ENCODE data around the gene C19orf38.
"Not testable (repeated sequence)": the region's sequence is repeated elsewhere in the genome, so short reads cannot be mapped to it uniquely, and the experiment has no call there.

The C19orf38 gene

DNA sequence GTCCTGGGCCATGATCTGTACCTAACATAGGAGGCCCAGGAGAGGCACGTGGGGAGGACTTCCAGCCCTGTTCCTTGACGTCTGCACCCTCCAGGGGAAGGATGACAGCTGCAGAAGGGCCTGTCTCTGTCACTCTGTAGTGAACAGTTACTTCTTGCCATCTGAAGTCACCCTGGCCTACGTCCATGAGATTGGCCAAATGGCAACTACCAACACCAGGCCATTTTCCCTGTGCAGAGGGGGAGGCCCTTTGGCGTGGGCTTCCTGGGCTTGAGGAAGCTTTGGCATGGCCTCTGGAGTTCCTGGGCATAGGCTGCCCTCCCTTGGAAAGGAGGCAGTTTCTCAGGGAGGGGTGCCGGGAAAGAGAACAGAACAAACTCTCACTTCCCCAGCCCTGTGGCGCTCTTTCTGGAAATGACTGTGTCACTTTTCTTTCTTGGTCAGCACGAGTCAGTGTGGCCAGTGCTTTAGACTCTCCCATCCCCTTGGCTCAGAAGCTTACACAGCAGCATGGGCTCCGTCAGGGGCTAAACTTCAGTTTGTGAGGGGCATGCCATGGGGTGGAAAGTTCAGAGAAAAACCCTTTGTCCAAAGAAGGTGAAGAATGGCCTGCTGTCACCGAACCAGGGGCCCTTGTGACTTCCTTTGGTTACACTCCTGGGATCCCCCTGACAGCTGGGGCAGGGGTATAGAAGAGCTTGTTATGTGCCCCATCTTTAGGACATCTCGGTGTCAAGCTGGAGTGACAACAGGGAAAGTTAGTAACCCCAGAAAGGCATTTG lies 28.4 kb downstream of the C19orf38 start:
- DNase-seq (ENCODE audit: low read depth), result no peak

DNA sequence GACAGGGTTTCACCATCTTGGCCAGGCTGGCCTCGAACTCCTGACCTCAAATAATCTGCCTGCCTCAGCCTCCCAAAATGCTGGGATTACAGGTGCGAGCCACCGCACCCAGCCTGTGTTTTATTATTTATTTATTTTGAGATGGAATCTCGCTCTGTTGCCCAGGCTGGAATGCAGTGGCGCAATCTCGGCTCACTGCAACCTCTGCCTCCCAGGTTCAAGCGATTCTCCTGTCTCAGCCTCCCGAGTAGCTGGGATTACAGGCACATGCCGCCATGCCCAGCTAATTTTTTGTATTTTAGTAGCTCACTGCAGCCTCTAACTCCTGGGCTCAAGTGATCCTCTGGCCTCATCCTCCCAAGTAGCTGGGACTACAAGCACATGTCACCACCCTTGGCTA lies 29.4 kb downstream of the C19orf38 start:
- DNase-seq (ENCODE audit: low read depth), result not testable (repeated sequence)

DNA sequence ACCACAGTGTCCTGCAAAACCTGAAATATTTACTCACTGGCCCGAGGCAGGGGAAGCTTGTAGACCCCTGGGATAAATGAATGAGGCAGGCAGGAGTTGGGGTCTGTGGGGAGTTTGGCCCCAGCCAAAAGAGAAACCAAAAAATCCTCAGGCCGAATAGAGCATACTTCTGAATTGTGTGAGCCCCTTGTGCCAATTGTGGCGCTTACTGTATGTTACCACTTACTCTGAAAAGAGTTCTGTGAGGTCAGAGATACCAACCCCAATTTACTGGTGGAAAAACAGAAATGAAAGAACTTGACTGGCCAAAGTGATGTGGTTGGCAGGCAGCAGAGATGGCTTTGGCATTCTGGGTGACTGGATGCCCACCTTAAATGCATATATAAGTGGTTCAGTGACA lies 30.0 kb downstream of the C19orf38 start:
- no peak for DNase-seq (ENCODE audit: low read depth)

DNA sequence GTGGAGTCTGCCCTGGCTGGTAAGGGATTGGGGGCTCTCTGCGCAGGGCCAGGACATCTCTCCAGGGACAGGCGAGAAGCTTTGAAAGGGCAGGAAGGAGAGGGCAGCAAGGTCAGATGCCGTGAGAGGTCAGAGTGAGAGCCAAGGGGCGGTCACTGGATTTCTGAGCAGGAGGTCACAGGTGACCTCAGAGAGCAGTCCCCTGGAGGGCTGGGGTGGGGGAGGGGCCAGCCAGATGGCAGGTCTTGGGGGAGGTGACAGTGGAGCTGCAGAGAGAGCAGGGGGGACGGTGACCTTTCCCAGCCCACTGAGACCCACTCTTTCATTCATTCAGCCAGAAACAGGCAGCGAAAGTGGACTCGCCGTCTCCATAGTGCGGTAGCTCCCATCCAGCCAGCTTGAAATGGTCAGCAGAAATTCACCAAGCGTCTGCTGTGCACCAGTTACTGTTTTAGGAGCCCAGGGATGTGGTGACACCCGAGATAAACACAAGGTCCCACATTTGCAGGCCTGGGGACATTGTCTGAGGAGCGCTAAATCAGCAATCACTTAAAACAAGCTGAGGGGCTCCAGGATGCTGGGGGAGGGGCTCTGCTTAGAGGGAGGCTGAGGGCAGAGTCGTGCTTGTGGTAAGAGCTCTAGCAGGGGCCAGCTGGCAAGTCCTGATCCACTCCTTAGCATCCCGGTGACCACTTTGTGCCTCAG lies 33.3 kb downstream of the C19orf38 start:
- DNase-seq (ENCODE audit: low read depth), result no peak

DNA sequence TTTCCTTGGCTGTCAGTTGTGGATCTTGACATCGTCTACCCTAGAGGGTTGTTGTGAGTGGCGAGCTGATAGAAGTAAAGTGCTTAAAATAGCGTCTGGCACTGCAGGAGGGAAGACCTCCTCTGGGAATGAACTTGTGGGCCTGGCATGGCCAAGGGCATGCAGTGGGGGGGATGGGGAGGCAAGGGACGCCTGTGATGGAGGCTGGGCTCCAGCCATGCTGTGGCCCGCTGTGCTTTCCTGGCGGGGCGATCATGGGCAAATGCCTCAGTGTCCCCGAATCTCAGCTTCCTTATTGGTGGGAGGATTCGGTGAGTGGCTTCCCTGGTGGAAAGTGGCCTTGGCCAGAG lies 33.9 kb downstream of the C19orf38 start:
- DNase-seq (ENCODE audit: low read depth), result no peak

DNA sequence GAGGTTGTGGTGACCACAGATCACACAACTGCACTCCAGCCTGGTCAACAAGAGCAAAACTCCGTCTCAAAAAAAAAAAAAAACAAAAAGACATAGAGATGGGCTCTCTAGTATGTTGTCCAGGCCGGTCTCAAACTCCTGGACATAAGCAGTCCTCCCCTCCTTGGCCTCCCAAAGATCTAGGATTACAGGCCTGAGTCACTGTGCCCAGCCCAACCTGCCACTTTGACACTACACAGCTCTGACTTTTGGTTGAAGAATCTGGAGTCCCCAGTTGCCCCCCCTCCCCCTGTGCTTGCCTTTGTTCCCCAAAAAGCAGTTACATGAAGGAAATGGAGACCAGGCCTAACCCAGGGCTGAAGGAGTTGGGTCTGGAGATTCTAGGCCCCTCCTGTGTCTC lies 36.1 kb downstream of the C19orf38 start:
- peak; percentile 55 for DNase-seq (ENCODE audit: low read depth)

DNA sequence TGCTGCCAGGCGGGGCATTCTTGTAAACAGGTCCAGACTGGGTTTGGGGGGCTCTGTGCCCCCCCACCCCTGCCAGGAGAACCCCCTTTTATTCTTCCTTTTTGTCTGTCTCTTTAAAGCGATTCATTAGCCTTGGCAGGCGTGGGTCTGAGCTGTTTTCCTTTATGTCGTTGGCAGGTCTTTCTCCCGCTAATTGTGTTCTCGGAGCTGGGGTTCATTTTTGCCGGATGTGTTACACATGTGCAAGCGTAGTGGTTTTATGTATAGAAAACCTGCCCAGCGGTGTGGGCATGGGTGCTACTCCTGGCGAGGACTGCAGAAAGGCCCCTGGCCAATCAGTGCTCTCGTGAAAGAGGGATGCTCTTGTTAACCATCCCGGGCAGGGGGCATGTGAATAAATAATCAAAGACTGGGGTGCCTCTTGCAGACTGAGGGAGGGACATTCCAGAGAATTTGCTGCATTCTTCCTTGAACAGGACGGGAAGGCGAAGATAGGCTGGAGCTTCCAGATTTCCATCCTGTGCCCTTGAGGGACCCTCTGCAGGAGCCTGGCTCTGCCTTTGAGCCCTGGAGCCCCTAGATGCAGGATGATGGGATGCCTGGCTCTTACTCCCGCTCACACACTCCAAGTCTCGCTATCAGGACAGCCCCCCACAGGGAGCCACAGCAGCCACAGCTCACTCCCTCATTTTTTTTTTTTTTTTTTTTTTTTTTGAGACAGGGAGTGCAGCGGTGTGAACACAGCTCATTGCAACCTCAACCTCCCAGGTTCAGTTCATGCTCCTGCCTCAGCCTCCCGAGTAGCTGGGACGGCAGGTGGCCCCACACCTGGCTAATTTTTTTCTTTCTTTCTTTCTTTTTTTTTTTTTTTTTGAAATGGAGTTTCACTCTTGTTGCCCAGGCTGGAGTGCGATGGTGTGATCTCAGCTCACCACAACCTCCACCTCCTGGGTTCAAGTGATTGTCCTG lies 37.3 kb downstream of the C19orf38 start:
- DNase-seq (ENCODE audit: low read depth), result no peak

DNA sequence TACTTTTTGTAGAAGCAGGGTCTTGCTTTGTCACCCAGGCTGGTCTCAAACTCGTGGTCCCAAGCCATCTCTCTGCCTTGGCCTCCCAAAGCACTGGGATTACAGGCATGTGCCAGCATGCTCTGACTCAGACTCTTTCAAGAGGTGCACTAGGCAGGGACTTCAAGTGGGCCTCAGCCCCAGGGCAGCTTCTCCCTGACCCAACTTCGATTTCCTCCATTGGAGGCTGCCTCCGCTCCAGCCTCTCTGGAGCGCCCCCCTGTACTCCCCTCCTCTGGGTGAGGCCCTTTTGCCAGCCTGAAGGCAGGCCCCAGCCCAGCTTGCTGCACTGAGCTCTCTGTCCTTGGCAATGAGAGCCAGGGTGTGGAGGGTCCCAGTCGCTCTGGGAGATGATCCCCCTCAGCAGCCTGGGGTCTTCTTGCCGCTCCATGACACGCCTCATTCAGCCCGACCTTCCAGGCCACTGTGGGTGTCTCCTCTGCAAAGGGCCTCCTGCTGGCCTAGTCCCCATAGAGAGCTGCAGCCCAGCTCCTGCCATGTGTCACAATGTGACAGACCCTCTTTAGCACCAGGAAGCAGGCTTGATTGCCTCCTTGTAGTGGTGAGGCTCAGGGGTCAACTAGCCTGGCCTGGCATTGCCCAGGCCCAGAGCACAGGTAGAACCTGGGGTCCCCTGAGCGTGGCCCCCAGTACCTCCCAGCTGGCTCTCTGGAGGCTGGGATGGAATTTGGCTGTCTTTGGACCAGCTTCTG lies 39.6 kb downstream of the C19orf38 start:
- no peak for DNase-seq (ENCODE audit: low read depth)

DNA sequence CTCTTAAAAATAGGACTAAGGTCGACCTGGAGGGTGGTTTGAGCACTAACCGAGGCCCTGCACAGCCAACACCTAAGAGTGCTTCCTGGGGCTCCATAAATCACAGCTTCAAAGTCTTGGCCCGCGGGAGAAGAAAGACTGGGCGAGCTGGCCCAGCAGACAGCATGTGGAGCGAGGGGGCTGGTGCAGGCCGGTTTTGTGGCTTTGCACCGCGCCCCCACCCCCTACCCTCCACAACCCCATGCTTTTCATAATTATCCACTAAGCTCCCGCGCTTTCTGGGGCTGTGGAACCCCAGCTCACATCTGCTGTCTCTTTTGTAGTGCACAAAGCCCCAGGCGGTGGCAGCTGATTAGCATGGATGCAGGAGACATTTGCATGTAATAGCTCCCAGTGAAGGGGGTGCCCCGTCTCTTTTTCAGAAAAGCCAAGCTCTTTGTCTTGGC lies 40.2 kb downstream of the C19orf38 start:
- DNase-seq (ENCODE audit: low read depth), result no peak

DNA sequence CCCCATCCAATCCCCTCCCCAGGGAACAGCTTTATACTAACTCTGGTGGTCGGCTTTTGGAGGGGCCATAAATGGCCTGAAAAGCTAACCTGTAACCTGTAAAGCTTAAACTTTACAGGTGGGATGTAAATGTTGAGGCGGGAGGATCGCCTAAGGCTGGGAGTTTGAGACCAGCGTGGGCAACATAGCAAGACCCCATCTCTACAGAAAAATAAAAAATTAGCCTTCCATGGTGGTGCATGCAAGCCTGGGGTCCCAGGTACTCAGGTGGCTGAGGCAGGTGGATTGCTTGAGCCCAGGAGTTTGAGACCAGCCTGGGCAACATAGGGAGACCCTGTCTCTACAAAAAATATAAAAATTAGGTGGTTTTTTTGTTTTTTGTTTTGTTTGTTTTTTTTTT lies 41.7 kb downstream of the C19orf38 start:
- DNase-seq (ENCODE audit: low read depth), result no peak

DNA sequence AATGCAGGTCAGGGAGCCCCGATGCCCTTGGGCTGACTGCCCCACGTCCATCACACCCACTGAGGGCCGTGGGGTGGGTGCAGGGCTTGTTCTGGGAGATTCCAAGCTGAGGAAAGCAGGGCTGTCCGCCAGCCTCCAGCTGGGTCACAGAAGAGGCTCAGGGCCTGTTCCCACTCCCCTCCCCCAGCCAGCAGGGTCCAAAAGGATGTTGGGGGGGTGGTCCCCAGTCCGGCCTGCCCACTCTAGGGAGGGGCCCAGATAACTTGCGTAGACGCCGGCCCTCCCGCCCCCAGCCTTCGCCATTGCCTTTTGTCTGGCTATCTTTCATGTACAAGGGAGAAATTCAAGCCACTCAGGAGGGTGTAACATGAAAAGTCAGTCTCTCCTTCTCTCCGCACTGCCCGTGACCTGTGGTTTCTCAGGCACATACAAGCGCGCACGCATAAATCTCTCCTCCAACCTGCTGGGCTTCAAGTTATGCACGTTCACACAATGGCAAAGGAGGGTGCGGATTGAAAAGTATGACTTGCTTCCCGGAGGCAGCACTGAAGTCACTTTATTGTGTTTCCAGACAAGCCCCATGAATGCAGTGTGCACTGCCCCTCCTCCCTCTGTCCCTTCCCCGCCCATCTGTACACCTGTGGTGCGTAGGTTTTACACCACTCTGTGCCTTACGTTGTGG lies 43.3 kb downstream of the C19orf38 start:
- no peak for DNase-seq (ENCODE audit: low read depth)

DNA sequence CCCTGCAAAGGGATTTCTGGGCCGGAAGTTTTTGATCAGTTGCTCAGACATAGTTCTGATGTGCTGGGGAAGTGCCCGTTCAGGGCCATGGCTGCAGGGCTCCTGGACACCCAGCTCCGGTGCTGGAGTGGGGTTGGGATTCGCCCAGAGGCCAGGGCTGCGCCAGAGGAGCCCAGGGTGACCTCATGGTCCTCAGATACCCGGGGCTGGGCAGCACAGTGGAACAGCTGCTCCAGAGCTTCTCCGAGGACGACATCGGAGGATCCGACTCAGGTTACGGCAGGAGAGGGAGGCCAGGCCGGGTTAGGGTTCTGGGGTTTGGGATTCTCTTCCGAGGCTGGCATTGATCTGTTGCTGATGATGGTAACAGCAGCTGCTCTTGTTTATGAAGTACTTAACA lies 44.0 kb downstream of the C19orf38 start:
- no peak for DNase-seq (ENCODE audit: low read depth)

DNA sequence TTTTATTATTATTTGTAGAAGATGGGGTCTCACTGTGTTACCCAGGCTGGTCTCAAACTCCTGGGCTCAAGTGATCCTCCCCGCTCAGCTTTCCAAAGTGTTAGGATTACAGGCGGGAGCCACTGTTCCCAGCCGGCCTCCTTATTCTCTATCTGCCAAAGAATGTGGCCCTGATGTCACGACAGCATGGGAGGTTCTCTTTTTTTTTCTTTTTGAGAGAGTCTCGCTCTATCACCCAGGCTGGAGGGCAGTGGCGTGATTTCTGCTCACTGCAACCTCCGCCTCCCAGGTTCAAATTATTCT lies 46.6 kb downstream of the C19orf38 start:
- no peak for DNase-seq (ENCODE audit: low read depth)

DNA sequence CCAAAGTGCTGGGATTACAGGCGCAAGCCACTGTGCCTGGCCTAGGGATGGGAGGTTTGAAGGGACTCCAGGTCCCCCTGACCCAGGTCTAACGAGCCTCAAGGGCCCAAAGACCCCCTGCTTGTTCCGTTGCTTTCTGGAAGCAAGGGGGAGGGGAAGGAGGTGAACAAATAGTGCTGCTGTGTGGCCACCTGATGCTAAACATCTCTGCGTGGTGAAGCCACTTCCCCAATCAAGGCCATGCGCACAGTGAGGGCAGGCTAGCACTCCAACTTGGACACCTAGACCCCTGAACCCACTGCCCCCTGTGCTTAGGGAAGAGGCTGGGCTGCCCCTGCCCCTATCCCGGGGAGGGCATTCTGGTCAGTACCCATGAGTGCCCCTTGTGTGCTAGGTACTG lies 47.1 kb downstream of the C19orf38 start:
- DNase-seq (ENCODE audit: low read depth), result no peak

DNA sequence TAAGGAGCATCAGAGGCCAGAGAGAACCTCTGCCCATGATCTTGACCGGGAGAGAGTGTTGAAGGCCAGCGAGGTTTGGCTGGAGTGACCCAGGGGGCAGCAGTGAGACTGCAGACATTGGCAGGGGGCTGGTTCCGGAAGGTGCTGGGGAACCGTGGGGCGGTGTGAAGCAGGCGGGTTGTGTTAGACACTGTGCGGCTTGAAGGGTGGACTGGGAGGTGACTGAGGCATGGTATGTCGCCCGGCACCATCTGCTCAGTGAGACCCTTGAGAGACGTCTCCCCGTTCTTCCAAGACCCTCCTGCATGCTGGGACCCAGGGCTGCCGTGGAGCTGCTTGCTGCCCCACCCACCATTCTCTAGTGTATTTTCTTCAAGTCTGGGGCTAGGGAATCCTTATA lies 47.7 kb downstream of the C19orf38 start:
- DNase-seq (ENCODE audit: low read depth), result no peak

DNA sequence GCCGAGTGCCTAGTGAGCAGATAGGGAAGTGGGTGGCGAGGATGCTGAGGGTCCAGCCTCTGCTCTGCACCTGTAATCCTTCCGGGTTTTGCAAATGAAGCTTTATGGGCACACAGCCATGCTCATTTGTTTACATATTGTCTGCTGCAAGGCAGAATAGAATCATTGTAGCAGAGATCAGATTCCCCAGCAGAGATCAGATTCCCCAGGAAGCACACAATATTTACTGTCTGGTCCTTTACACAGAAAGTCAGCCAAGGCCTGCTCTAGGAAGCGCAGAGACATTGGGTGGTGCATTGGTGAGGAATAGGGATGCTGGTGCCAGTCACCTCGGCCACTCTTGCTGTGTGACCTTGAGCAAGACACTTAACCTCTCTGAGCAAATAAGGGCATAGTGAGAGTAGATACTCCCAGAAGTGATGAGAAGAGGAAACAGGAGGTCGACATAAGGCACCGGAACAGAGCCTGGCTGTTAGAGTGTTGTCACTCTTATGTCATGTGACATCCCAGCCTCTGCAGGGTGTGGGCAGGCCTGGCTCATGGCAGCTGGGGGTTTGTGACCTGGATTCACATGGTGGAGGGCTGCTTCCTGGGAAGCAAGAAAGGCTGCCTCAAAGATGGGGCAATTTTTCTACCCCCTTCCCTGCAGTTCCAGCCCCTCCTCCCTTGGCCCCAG lies 48.8 kb downstream of the C19orf38 start:
- peak; percentile 64 for DNase-seq (ENCODE audit: low read depth)

DNA sequence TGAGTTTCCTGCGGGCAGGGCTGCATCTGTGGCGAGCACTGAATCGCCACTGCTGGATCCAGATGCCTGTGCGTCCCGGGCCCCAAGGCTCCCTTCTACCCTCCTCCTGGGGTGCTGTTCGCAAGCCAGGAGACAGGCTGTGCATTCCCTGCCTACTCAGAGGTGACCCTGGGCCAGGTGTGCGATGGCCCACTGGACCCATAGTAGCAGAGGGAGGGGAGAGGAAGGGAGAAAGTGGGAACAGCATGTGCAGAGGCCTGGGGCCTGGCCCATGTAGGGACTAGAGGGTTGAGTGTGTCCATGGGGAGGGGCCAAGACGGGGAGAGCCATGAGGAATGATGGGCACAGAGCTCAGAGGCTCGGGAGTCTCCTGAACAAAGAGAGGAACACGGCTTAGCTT lies 50.4 kb downstream of the C19orf38 start:
- DNase-seq (ENCODE audit: low read depth), result no peak

DNA sequence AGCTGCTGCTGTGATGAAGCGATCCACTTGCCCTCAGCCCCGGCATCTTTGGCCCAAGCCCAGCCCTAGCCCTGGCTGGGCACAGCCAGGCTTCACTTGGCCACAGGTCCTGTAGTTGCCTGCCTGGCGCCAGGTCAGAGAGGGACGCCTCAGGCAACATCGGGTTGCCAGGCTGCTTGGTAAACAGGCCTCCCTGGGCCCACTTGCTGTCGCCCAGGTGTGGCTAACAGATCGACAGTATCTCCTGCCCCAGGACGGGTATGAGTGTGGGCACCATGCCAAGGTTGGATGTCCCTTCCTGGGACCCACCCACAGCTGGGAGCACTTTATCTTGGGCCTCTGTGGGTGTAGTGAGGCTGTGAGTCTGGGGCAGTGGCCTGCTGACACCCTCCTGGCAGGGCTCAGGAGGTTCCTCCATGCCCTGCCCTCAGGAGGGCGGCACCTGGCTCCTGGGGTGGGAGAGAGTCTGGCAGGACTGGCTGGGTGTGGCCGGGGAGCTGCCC lies 51.0 kb downstream of the C19orf38 start:
- no peak for DNase-seq (ENCODE audit: low read depth)

DNA sequence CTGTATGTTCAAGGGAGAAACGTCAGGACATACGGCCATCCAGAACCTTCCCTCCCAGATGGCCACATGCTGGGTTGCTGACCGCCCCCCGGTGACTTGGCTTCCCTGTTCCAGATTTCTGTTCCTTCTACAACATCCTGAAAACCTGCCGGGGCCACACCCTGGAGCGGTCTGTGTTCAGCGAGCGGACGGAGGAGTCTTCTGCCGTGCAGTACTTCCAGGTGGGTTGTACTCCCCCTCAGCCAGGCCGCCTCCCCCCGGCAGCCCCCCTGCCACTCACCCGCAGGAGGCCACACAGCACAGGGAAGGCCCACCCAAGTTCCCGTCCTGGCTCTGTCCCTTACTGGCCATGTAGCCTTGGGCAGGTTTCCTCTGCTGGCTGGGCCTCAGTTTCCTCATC lies 59.7 kb downstream of the C19orf38 start:
- DNase-seq (ENCODE audit: low read depth), result no peak

DNA sequence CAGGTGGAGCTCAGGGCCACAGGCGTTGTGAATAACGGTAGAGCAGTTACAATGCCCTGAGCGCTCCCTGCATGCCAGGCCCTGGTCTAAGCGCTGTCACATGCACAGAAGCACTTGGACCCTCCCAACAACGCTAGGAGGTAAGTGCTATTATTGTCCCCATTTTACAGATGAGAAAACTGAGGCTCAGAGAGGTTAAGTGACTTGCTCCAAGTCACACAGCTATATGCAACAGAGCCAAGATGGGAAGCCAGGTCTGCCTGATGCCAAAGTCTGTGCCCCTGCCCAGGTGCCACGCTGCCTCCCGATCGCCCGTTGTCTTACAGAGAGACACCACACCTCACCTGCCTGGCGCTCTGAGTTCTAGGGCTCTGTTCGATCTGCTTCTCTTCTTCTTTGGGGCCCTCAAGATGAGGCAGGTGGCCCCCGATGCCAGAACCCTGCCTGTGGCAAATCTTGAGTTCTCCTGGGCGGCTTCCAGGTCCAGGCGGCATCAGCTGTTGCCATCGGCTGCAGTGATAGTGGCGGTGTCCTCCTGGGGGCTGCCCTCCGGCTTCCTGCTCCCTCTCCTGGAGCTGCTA lies 60.3 kb downstream of the C19orf38 start:
- no peak for DNase-seq (ENCODE audit: low read depth)
